Measurements from ENCODE around the gene C1QL4. TPM values are rescaled to one million over a fixed set of nuclear protein-coding genes. Genes with fewer than 3 reads are reported as not detected.
"Not testable (repeated sequence)": the region's sequence is repeated elsewhere in the genome, so short reads cannot be mapped to it uniquely, and the experiment has no call there.

Gene C1QL4
- total and polyA plus RNA-seq, 9 of the 15 experiments (the other 6 are each of a cell fraction or from before 2014, with no cell fraction given), result 0.08 to 2.1 (median 0.31) TPM

DNA sequence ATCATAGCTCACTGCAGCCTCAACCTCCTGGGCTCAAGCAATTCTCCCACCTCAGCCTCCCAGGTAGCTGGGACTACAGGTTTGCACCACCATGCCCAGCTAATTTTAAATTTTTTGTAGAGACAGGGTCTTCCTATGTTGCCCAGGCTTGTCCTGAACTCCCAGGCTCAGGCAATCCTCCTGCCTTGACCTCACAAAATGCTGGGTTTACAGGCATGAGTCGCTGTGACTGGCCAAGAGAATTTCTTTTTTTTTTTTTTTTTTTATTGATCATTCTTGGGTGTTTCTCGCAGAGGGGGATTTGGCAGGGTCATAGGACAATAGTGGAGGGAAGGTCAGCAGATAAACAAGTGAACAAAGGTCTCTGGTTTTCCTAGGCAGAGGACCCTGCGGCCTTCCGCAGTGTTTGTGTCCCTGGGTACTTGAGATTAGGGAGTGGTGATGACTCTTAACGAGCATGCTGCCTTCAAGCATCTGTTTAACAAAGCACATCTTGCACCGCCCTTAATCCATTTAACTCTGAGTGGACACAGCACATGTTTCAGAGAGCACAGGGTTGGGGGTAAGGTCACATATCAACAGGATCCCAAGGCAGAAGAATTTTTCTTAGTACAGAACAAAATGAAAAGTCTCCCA is 54.1 kb downstream of the C1QL4 start:
- H3K4me2 ChIP-seq (ENCODE audit: insufficient read depth, low read length); FAIRE-seq; BruUV-seq (replicated peaks); H3K27me3 ChIP-seq (ENCODE audit: control insufficient read depth in 2 of 2, insufficient read depth in 2 of 2, low read length in 2 of 2); H3K36me3 ChIP-seq (ENCODE audit: control insufficient read depth, insufficient read depth, low read length); H3K9me1 ChIP-seq (ENCODE audit: control insufficient read depth, insufficient read depth, low read length); H3K79me2 ChIP-seq (ENCODE audit: control insufficient read depth, insufficient read depth, low read length); intact Hi-C loops (cut with micrococcal nuclease); H3K27ac ChIP-seq (ENCODE audit: extremely low read depth, low read depth, low read length); H3K4me3 ChIP-seq; in situ Hi-C loops (cut with MboI); DNase-seq (ENCODE audit: extremely low read depth in 1 of 4, low spot score in 3 of 4); H4K20me1 ChIP-seq (replicated peaks; ENCODE audit: control insufficient read depth, insufficient read depth, low read length); H3K9me3 ChIP-seq (replicated peaks; ENCODE audit: control insufficient read depth, insufficient read depth, low read depth, low read length); CTCF ChIA-PET (ENCODE audit: low intra/inter-chr PET ratio): not testable (repeated sequence)
- peak overlapping the region in 1 of 2 experiments; percentile 2; a peak in 1 of 4 replicates for H3K9ac ChIP-seq (ENCODE audit: insufficient read depth in 1 of 2, low read depth in 2 of 2, low read length in 2 of 2)
- peak overlapping the region; percentile 63 for H2AFZ ChIP-seq (ENCODE audit: low read depth, low read length)
- no CpG with 5 or more reads among the region's 6 CpGs for WGBS (ENCODE audit: insufficient coverage, low coverage, missing lambda C conversion rate)
- POLR2A ChIA-PET, result interaction anchor here (0.9 to 4.7 kb wide), 6 partner anchors 8 to 17 kb away, joined by 3 to 34 read pairs (median 6); partner anchors contain the start of gene TUBA1C
- H3K4me1 ChIP-seq (replicated peaks in 1 of 2; ENCODE audit: control insufficient read depth in 2 of 2, insufficient read depth in 2 of 2, low read length in 2 of 2), result peaks cover 7 to 13% of the 10 kb centered on the region in 2 experiments
- ATAC-seq, result peak; percentile 52
- TF ChIP-seq, protein P1, sequence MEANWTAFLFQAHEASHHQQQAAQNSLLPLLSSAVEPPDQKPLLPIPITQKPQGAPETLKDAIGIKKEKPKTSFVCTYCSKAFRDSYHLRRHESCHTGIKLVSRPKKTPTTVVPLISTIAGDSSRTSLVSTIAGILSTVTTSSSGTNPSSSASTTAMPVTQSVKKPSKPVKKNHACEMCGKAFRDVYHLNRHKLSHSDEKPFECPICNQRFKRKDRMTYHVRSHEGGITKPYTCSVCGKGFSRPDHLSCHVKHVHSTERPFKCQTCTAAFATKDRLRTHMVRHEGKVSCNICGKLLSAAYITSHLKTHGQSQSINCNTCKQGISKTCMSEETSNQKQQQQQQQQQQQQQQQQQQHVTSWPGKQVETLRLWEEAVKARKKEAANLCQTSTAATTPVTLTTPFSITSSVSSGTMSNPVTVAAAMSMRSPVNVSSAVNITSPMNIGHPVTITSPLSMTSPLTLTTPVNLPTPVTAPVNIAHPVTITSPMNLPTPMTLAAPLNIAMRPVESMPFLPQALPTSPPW (CRISPR knock-in tag; IDR thresholded peaks at IDR 0.05), result 0 out of 2 replicates have a peak, but pooled peaks have one; percentile 17
- TF ChIP-seq ARID1B (IDR thresholded peaks at IDR 0.05) (peak; percentile 17; the same call in 1 of the 2 replicates), DPF2 (IDR thresholded peaks at IDR 0.05) (peak; percentile 70; the same call in 1 of the 2 replicates), TAL1 (IDR thresholded peaks at IDR 0.05) (peak; percentile 11; the same call in 1 of the 2 replicates), CBFA2T3 (IDR thresholded peaks at IDR 0.05) (peak; percentile 65), CBFA2T2 (conservative IDR thresholded peaks at IDR 0.05) (peak; percentile 40), SMARCA4 (IDR thresholded peaks at IDR 0.05) (0 out of 2 replicates have a peak, but pooled peaks have one; percentile 31)
- TF ChIP-seq, protein P2, sequence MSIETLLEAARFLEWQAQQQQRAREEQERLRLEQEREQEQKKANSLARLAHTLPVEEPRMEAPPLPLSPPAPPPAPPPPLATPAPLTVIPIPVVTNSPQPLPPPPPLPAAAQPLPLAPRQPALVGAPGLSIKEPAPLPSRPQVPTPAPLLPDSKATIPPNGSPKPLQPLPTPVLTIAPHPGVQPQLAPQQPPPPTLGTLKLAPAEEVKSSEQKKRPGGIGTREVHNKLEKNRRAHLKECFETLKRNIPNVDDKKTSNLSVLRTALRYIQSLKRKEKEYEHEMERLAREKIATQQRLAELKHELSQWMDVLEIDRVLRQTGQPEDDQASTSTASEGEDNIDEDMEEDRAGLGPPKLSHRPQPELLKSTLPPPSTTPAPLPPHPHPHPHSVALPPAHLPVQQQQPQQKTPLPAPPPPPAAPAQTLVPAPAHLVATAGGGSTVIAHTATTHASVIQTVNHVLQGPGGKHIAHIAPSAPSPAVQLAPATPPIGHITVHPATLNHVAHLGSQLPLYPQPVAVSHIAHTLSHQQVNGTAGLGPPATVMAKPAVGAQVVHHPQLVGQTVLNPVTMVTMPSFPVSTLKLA (conservative IDR thresholded peaks at IDR 0.05), result peak; percentile 35 to 57; a peak in 3 of 4 replicates
- TF ChIP-seq, protein P3, sequence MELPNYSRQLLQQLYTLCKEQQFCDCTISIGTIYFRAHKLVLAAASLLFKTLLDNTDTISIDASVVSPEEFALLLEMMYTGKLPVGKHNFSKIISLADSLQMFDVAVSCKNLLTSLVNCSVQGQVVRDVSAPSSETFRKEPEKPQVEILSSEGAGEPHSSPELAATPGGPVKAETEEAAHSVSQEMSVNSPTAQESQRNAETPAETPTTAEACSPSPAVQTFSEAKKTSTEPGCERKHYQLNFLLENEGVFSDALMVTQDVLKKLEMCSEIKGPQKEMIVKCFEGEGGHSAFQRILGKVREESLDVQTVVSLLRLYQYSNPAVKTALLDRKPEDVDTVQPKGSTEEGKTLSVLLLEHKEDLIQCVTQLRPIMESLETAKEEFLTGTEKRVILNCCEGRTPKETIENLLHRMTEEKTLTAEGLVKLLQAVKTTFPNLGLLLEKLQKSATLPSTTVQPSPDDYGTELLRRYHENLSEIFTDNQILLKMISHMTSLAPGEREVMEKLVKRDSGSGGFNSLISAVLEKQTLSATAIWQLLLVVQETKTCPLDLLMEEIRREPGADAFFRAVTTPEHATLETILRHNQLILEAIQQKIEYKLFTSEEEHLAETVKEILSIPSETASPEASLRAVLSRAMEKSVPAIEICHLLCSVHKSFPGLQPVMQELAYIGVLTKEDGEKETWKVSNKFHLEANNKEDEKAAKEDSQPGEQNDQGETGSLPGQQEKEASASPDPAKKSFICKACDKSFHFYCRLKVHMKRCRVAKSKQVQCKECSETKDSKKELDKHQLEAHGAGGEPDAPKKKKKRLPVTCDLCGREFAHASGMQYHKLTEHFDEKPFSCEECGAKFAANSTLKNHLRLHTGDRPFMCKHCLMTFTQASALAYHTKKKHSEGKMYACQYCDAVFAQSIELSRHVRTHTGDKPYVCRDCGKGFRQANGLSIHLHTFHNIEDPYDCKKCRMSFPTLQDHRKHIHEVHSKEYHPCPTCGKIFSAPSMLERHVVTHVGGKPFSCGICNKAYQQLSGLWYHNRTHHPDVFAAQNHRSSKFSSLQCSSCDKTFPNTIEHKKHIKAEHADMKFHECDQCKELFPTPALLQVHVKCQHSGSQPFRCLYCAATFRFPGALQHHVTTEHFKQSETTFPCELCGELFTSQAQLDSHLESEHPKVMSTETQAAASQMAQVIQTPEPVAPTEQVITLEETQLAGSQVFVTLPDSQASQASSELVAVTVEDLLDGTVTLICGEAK (IDR thresholded peaks at IDR 0.05), result peak; percentile 35; the same call in 1 of the 2 replicates
- TF ChIP-seq, protein P3 (CRISPR knock-in tag; IDR thresholded peaks at IDR 0.05), result not testable (repeated sequence)

All from K562 (cell line).